Activated CD4-positive, alpha-beta T cell treated with anti-CD3 and anti-CD28 coated beads, Interleukin-2, Interleukin-4, amounts not matched to agents 100 ng/mL and 50 ng/mL, durations not matched to agents 16 hours and 8 hours (primary cell): ENCODE data around the gene MED13.
"Not testable (repeated sequence)": the region's sequence is repeated elsewhere in the genome, so short reads cannot be mapped to it uniquely, and the experiment has no call there.

ENCODE experiments used
- DNase-seq: peaks from one replicate; pipeline ENCODE4 v3.0.0-alpha.2; 2020; ENCODE audit warnings: low spot score

Gene MED13

DNA sequence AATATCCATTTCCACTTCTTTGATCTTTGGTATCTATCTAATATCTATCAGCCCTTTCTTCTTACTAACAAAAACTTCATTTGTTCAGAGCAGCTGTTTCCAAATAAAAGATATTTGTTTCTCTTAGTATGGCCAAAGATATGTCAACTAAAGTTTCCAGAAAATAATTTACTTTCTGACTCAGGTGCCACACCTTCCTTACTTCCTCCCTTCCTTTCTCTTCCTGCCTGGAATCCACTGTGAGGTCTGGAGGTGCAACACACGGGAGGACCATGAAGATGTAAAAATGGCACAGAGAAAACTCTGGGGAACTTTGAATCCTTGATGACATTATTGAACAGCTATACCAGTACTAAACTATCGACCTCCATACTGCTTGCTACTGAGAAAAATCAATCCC lies 14.0 kb downstream of the MED13 start:
- no peak for DNase-seq

- DNase-seq = no peak
Measured at GRCh38 chr17:62049299-62049698, 15.8 kb downstream of the MED13 start.

DNA sequence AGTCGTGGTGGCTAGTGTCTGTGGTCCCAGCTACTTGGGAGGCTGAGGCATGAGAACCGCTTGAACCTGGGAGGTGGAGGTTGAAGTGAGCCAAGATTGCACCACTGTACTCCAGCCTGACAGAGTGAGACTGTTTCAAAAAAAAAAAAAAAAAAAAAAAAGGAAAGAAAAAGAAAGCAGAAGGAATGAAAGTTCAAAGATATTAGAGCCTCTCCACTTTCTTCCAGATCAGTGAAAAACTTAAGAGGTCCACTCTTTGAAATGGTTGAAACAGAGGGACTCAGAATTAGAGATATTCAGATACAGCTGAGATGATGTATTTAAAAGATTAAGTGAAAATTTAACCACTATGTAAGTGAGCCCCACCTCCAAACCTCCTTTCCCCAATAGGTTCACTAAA lies 16.8 kb downstream of the MED13 start:
- DNase-seq = no peak

DNA sequence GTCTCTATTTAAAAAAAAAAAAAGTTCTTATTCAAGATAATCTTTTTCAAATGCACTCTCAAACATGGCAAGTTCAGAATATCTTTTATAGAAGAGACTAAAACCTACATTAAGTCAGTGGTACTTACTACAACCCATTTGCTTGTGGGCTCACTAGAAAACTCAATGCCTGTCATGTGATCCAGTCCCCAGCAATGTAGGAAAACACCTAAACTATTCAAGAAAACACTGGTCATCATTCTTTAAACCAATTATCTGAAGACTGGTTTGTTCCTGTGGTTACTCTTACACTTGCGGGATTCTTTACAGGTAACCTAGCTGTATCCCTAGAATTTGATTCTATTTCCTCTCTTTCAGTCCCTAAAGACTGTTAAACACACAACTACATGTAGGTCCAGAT lies 19.6 kb downstream of the MED13 start:
- DNase-seq = no peak

GRCh38 chr17:62045109-62045508 lies 20.0 kb downstream of the MED13 start:
- DNase-seq = no peak

- no peak for DNase-seq
Measured at GRCh38 chr17:62043602-62044001, 21.5 kb downstream of the MED13 start.

DNA sequence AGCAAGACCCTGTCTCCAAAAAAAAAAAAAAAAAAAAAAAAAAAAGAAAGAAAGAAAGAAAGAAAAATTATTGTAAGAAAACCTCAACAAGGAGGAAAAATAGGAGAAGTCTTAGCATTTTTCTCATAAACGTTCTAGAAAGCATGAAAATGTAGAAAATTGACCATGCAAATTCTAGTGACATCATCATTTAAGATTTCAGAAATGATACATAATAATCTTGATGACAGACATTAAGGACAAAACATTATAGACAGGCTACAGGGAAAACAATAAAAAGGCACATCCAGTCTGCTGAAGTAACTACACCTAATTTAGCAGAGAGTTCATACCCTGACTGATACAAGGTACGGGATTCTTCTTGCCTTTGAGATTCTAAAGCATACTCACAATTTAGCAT lies 21.9 kb downstream of the MED13 start:
- no peak for DNase-seq

DNA sequence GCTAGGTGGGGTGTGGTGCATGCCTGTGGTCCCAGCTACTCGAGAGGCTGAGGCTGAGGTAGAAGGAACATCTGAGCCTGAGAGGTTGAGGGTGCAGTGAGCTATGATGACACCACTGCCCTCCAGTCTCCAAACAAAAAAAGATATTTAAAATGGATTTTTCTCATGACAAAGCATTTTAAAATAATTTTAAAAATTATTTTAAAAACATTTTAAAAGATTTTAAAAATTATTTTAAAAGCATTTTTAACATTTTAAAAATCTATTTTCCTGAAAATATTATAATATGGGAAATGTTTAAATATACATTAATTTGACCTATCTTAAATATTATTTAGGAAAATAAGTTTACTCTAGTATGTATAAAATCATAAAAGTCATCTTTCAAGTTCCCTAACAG lies 26.8 kb downstream of the MED13 start:
- no peak for DNase-seq

- no peak for DNase-seq
Measured at GRCh38 chr17:62033317-62033716, 31.8 kb downstream of the MED13 start.

- no peak for DNase-seq
Measured at GRCh38 chr17:62032480-62032879, 32.6 kb downstream of the MED13 start.

GRCh38 chr17:62030264-62030663 lies 34.8 kb downstream of the MED13 start:
- DNase-seq = no peak

DNA sequence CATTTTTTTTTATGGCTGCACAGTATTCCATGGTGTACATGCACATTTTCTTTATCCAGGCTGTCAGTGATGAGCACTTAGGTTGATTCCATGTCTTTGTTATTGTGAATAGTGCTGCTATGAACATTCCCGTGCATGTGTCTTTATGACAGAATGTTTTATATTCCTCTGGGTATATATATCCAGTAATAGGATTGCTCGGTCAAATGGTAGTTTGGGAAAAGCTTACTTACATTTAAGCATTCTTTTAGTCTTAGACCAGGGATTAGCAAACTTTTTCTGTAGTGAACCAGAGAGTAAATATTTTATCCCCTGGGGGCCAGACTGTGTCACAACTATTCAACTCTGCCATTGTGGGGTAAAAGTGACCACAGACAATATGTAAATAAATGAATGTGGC lies 40.2 kb downstream of the MED13 start:
- DNase-seq = no peak

DNA sequence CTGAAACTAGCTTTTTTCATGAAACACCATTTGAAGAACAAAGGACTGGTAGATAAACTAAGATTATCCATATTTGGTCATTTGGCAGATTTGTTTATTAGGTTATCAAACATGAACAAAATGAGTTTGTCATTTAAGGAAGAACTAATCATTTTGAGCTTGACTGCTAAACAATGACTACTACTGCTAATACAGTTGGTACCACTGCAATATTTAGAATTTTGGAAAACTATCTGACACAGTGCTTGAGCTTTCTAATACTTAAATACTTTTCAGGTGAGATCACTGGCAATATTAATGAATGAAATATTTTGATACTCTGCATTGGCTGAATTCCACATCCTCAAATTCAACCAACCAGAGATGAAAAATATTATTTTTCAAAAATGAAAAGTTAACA lies 47.2 kb downstream of the MED13 start:
- no peak for DNase-seq

GRCh38 chr17:62017496-62017895 lies 47.6 kb downstream of the MED13 start:
- no peak for DNase-seq

DNA sequence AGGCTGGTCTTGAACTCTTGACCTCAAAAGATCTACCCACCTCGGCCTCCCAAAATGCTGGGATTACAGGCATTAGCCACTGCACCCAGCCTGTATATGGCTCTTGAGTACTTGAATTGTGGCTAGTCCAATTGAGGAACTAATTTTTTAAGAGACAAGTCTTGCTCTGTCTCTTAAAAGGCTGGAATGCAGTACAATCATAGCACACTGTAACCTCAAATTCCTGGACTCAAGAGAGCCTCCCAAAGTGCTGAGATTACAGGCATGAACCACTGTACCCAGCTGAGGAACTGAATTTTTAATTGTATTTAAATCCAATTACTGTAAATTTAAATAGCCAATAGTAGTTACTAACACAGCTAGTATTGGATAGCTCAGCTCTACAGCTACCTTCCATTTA lies 50.6 kb downstream of the MED13 start:
- no peak for DNase-seq

- no peak for DNase-seq
Measured at GRCh38 chr17:62009220-62009619, 55.9 kb downstream of the MED13 start.

DNA sequence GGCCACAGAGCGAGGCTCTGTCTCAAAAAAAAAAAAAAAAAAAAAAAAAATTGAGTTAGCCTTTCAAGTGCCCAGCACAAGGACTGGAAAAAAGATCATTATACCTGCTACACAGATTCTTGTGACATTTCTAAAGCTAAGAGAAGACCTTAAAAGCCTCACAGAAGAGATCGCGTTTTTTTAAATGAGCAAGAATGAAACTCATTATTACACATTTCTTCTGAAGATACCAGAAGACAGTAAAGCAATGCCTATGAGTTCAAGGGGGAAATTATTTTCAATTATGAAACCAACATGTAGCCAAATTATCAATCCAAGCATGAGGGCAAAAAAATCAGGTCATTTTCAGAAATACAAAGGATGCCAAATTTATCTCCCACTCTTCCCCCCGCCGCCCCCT lies 56.8 kb downstream of the MED13 start:
- DNase-seq = peak; percentile 30

DNA sequence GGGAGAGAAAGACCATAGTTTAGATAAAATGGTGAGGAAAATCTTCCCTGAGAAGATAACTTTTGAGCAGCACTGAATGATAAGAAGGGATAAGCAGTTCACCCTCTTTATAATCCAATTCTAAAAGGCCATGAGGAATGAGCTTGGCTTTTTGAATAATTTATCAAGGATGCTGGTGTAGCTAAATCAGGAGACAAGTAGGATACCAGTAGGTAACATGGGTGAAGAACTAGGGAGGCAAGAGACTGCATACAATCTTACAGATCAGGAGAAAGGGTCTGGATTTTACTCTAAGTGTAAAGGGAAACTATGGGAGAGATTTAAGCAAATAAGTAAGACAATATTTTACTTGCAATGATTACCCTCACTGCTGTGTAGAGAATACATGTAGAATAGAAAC lies 60.7 kb downstream of the MED13 start:
- DNase-seq = no peak

DNA sequence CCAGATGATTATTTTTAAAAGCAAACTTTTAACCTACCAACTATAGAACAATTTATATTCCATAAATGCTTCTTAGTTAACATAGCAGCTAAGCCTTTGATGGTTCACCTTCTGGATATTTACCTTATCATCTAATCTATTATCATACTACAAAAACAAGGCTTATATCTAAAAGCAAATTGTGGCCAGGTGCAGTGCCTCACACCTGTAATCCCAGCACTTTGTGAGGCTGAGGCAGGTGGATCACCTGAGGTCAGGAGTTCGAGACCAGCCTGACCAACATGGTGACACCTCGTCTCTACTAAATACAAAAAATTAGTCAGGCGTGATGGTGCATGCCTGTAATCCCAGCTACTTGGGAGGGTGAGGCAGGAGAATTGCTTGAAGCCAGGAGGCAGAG lies 61.9 kb downstream of the MED13 start:
- DNase-seq = not testable (repeated sequence)

- DNase-seq = no peak
Measured at GRCh38 chr17:62001105-62001504, 64.0 kb downstream of the MED13 start.

GRCh38 chr17:62000186-62000585 lies 64.9 kb downstream of the MED13 start:
- DNase-seq = no peak

DNA sequence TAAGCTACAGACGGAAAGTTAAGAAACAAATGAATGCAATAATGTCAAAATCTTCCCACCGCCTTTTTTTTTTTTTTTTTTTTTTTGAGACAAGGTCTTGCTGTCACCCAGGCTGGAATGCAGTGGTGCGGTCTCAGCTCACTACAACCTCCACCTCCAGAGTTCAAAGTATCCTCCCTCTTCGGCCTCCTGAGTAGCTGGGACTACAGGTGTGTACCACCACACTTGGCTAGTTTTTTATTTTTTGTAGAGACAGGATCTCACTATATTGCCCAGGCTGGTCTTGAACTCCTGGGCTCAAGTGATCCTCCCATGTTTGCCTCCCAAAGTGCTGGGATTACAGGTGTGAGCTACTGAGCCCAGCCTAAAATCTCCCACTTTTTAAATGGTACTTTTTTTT lies 66.5 kb downstream of the MED13 start:
- not testable (repeated sequence) for DNase-seq

GRCh38 chr17:61997664-61998063 lies 67.4 kb downstream of the MED13 start:
- DNase-seq = no peak

- no peak for DNase-seq
Measured at GRCh38 chr17:61996916-61997605, 68.0 kb downstream of the MED13 start.

DNA sequence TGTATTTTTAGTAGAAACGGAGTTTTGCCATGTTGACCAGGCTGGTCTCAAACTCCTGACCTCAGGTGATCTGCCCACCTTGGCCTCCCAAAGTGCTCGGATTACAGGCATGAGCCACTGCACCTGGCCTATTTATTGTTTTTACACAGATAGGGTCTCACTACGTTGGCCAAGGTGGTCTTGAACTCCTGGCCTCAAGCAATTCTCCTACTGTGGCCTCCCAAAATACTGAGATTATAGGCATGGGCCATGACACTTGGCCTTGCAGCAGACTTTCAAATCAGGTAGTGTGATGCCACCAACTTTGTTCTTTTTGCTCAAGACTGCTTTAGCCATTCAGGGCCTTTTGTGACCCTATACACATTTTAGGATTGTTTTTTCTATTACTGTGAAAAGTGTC lies 75.6 kb downstream of the MED13 start:
- no peak for DNase-seq
